Measurements from ENCODE around the gene CAMSAP1. TPM values are rescaled to one million over a fixed set of nuclear protein-coding genes. Genes with fewer than 3 reads are reported as not detected.

The CAMSAP1 gene
- total and polyA plus RNA-seq, 2 donors from 2014 or later = 3.3 to 38.6 TPM

- intact Hi-C loops (cut with DNase I) = no loop called here
- no peak for TF ChIP-seq CTCF (IDR thresholded peaks at IDR 0.05; ENCODE audit: borderline replicate concordance, extremely low read depth, insufficient read depth)
- Histone ChIP-seq H3K36me3 (ENCODE audit: control insufficient read depth in 2 of 3, insufficient read depth in 3 of 3, low read length in 3 of 3) (peaks cover 0 to 3% (median 0%) of the 10 kb centered on the region in 3 donors), H3K27me3 (ENCODE audit: control insufficient read depth, insufficient read depth, low read length) (no peaks in the 10 kb centered on the region), H3K9me3 (ENCODE audit: control insufficient read depth in 2 of 3, insufficient read depth in 1 of 3, low read length in 3 of 3) (no peaks in the 10 kb centered on the region), H3K4me3 (ENCODE audit: low read length in 3 of 3) (no peak overlapping the region), H3K4me1 (ENCODE audit: control insufficient read depth in 2 of 3, insufficient read depth in 2 of 3, low read depth in 1 of 3, low read length in 3 of 3) (peaks cover 0 to 3% (median 0%) of the 10 kb centered on the region in 3 donors), H3K9ac (ENCODE audit: low read length in 3 of 3) (no peak overlapping the region), H3K27ac (ENCODE audit: low read depth in 2 of 2, low read length in 2 of 2) (no peak overlapping the region)
- FAIRE-seq (no peak), DNase-seq (no peak)
Measured at GRCh38 chr9:135862809-135863208, 44.5 kb downstream of the CAMSAP1 start.

- DNase-seq (no peak), FAIRE-seq (no peak)
- intact Hi-C loops (cut with DNase I) = no loop called here
- Histone ChIP-seq H3K9ac (ENCODE audit: low read length in 3 of 3) (no peak overlapping the region), H3K27ac (ENCODE audit: low read depth in 2 of 2, low read length in 2 of 2) (no peak overlapping the region), H3K27me3 (ENCODE audit: control insufficient read depth, insufficient read depth, low read length) (no peaks in the 10 kb centered on the region), H3K4me3 (ENCODE audit: low read length in 3 of 3) (no peak overlapping the region), H3K9me3 (ENCODE audit: control insufficient read depth in 2 of 3, insufficient read depth in 1 of 3, low read length in 3 of 3) (no peaks in the 10 kb centered on the region), H3K4me1 (ENCODE audit: control insufficient read depth in 2 of 3, insufficient read depth in 2 of 3, low read depth in 1 of 3, low read length in 3 of 3) (no peaks in the 10 kb centered on the region), H3K36me3 (ENCODE audit: control insufficient read depth in 2 of 3, insufficient read depth in 3 of 3, low read length in 3 of 3) (peaks cover 0 to 7% (median 5%) of the 10 kb centered on the region in 3 donors)
- no peak for TF ChIP-seq CTCF (IDR thresholded peaks at IDR 0.05; ENCODE audit: borderline replicate concordance, extremely low read depth, insufficient read depth)
Measured at GRCh38 chr9:135858491-135859185, 48.7 kb downstream of the CAMSAP1 start.

DNA sequence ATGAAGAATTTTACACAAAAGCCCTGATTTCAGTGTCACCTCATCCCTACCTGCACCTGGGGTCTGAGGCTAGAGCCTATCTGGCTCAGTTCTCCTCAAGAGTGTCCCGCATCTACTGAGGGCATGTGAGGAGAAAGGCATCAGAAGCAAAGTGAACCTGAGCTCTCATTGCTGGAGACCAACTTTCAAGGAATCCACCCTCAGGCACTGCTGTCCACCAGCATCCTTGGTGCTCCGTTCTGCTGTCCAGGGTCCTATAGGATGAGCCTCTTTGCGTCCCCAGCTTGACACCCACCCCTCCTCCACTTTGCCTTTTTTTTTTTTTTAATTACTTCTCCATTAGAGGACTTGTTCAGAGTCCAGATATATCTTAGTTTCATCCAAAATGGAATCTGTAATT is 49.5 kb downstream of the CAMSAP1 start:
- FAIRE-seq (no peak), DNase-seq (no peak)
- Histone ChIP-seq H3K4me1 (ENCODE audit: control insufficient read depth in 2 of 3, insufficient read depth in 2 of 3, low read depth in 1 of 3, low read length in 3 of 3) (no peaks in the 10 kb centered on the region), H3K36me3 (ENCODE audit: control insufficient read depth in 2 of 3, insufficient read depth in 3 of 3, low read length in 3 of 3) (peaks cover 0 to 7% (median 5%) of the 10 kb centered on the region in 3 donors), H3K9ac (ENCODE audit: low read length in 3 of 3) (no peak overlapping the region), H3K27me3 (ENCODE audit: control insufficient read depth, insufficient read depth, low read length) (no peaks in the 10 kb centered on the region), H3K9me3 (ENCODE audit: control insufficient read depth in 2 of 3, insufficient read depth in 1 of 3, low read length in 3 of 3) (no peaks in the 10 kb centered on the region), H3K4me3 (ENCODE audit: low read length in 3 of 3) (no peak overlapping the region), H3K27ac (ENCODE audit: low read depth in 2 of 2, low read length in 2 of 2) (no peak overlapping the region)
- intact Hi-C loops (cut with DNase I) = no loop called here
- TF ChIP-seq CTCF (IDR thresholded peaks at IDR 0.05; ENCODE audit: borderline replicate concordance, extremely low read depth, insufficient read depth) = no peak
